HL-60/S4 treated with retinoic acid at 250 ng/mL for 4 days and 3 days (cell line): ENCODE measurements around the gene STARD3.

ENCODE experiments used
- in situ Hi-C: fragments of 300-500 bp; cut with MboI; formaldehyde crosslinking; loops from 2 replicates; pipeline ENCODE4 v1.7.0; 2022; ENCODE audit warnings: low sequenced_read_pairs

The STARD3 gene

GRCh38 chr17:39655105-39655504, 18.2 kb downstream of the STARD3 start:
- in situ Hi-C loops = no loop called here

GRCh38 chr17:39658346-39658745, 21.4 kb downstream of the STARD3 start:
- in situ Hi-C loops = no loop called here

GRCh38 chr17:39658760-39659159, 21.8 kb downstream of the STARD3 start:
- in situ Hi-C loops = no loop called here

- in situ Hi-C loops = no loop called here
Observed at GRCh38 chr17:39659279-39660010, 22.5 kb downstream of the STARD3 start.

GRCh38 chr17:39660011-39660360, 23.0 kb downstream of the STARD3 start:
- in situ Hi-C loops = no loop called here

- in situ Hi-C loops = no loop called here
Observed at GRCh38 chr17:39660397-39661385, 23.7 kb downstream of the STARD3 start.

GRCh38 chr17:39661744-39662541, 25.0 kb downstream of the STARD3 start:
- in situ Hi-C loops = no loop called here

GRCh38 chr17:39662551-39663339, 25.8 kb downstream of the STARD3 start:
- in situ Hi-C loops = no loop called here

- in situ Hi-C loops = no loop called here
Observed at GRCh38 chr17:39663340-39663687, 26.4 kb downstream of the STARD3 start.

- in situ Hi-C loops = no loop called here
Observed at GRCh38 chr17:39663688-39664580, 27.0 kb downstream of the STARD3 start.

GRCh38 chr17:39664581-39665561, 27.9 kb downstream of the STARD3 start, which contains the start of gene TCAP:
TCAP (plus strand) TSS chr17:39665349; CDS start chr17:39665360, 11 bp downstream.
- in situ Hi-C loops = no loop called here

- in situ Hi-C loops = no loop called here
Observed at GRCh38 chr17:39665642-39666224, 28.8 kb downstream of the STARD3 start.

- in situ Hi-C loops = no loop called here
Observed at GRCh38 chr17:39666231-39666600, 29.3 kb downstream of the STARD3 start.

- in situ Hi-C loops = no loop called here
Observed at GRCh38 chr17:39666601-39667261, 29.8 kb downstream of the STARD3 start.

GRCh38 chr17:39667262-39667944, 30.5 kb downstream of the STARD3 start:
- in situ Hi-C loops = no loop called here
